Stimulated activated CD4-positive, alpha-beta T cell treated with anti-CD3 and anti-CD28 coated beads, Interleukin-4, amount 100 ng/mL, for 1 hour (primary cell): Measurements from ENCODE around the gene IGLL5.
A peak's percentile ranks its signal among the peaks of the same experiment; 100 is the strongest.

Source experiments
- DNase-seq: peaks from one replicate; pipeline ENCODE4 v3.0.0-alpha.2; 2020

The IGLL5 gene

DNA sequence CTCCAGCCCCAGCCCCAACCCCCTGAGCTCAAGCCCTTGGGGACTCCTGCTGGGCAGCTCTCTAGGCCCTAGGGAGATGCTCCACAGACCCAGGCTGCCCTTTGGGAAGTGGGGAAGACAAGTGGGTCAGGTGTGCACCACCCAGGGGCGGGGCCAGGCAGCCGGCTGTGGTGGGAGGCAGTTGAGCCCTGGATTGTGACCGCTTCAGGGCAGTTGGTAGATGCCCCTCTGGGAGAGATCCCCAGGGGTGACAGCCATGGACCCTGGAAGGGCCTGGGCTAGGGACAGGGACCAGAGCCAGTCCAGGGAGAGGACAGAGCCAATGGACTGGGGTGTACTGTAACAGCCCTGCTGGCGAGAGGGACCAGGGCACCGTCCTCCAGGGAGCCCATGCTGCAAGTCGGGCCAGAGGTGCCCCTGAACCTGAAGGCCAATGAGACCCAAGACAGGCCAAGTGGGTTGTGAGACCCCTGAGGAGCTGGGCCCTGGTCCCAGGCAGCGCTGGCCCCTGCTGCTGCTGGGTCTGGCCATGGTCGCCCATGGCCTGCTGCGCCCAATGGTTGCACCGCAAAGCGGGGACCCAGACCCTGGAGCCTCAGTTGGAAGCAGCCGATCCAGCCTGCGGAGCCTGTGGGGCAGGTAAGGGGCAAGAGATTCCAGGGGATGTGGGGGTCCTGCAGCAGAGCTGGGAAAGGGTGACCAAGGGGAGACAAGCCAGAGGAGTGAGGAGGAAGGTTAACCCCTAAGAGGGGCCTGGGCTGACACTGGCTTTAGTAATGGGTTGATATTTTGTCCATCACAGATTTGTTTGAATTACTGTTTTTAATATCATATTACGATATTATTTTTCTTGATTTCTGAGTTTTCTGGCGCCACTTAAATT, at the start of gene IGLL5:
Gene IGLL5 (plus strand): TSS at position 196 of the 883 bp plus-strand sequence. CDS start 238 bp downstream, at position 434.
- DNase-seq, result no peak

DNA sequence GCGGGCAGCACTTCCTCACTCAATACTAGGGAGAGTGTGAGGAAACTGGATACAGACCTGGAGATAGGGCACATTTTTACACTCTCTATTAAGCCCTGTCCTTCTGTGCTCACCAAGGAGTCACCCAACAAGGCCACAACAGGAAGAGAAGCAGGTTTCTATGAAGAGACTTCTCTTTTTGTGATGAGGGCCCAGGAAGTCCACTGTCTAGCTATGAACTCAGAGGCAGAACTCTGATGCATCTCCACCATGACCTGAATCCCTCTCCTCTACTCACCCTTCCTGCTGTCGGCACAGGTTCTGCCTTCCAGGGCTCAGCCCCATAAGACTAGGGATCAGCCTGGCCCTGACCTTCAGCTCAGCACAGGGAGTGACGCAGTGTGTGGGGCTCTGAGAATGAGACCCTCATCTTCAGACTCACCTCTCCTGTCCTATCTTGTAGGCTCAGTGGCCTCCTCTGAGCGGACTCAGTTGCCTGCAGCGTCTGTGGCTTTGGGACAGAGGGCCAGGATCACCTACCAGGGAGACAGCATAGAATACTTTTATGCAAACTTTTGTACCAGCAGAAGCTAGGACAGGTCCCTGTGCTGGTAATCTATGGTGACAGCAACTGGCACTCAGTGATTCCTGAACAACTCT, 49.3 kb upstream of the IGLL5 start:
- DNase-seq, result no peak

DNA sequence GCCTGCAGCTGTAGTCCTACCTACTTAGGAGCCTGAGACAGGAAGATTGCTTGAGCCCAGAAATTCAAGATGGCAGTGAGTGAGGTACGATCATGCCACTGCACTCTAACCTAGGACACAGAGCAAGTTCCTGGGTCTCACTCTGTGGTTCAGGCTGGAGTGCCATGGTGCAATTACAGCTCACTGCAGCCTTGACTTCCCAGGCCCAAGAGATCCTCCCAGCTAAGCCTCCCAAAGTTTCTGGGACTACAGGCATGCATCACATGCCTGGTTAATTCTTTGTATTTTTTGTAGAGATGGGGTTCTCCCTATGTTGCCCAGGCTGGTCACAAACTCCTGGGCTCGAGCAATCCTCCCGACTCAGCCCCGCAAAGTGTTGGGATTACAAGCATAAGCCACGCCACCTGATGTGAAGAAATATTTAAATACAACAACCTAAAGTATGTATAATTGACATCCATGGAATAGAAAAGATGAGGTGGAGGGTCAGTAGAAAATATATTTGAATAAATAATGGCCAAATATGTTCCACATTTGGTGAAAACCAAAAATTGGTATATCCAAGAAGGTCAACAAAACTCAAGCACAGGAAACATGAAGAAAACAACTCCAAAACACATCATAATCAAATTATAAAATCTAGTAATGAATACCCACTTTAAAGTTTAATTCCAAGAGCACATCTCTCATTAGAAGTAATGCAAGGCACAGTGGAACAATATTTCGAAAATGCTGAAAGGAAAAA, 47.9 kb upstream of the IGLL5 start:
- no peak for DNase-seq

DNA sequence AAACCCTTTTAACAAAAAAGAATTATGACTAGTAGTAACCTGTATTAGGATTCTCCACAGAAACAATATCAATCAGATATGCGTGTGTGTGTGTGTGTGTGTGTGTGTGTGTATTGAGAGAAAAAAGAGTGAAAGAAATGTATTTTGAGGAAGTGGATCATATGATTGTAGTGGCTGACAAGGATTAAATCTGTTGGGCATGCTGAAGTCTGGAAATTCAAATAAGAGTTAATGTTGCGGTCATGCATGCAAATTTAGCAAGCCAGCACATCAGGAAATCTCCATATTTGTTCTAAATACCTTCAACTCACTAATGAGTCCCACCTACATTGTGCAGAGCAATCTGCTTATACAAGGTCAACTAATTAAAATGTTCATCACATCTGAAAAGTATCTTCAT, 46.8 kb upstream of the IGLL5 start:
- no peak for DNase-seq

DNA sequence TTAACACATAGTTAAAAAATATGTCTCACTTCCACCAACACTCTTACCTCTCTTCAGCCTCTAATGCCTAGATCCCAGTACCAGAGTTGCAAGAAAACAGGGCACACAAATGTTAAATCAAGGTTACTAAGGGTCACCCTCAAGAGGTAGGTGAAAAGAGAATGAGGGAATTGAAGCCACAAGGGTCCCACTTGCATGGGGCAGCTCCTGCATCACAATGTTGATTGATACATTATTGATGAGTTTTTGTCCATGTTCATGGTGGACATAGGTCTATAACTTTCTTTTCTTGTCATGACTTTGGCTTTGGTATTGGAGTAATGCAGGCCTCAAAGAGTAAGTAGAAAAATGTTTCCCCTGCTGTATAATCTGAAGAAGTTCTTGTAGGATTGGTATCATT, 46.0 kb upstream of the IGLL5 start:
- DNase-seq, result no peak

DNA sequence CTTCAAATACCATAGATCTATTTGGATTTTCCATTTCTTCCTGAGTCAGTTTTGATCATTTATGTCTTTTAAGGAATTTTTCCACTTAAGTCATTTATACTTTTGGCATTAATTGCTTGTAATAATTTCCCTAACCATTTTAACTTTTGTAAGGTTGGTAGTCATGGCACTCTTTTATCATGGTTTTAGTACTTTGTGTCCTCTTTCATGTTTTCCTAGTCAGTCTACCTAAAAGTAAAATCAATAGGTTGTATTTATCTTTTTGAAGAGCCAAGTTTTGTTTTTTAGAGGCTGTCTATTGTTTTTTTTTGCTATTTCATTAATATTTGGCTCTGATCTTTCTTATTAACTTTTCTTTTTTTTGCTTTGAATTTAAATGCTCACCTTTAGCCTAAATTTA, 45.5 kb upstream of the IGLL5 start:
- no peak for DNase-seq

DNA sequence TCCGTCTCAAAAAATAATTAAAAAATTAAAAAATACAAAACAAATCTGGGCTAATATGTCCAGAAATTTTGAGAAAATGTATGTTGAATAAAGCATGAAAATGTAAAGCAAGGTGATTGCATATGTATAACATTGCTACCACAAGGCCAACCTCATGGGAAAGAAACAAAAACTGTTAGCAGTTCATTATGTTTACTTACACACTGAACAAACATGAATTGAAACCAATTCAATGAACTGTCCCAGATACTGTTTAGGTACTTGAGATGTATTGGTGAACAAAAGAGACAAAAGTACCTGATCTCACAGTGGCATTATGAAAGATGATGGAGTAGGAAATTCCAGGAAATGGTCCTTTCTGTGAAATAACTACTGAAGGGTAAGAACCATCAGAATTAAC, 43.8 kb upstream of the IGLL5 start:
- no peak for DNase-seq

DNA sequence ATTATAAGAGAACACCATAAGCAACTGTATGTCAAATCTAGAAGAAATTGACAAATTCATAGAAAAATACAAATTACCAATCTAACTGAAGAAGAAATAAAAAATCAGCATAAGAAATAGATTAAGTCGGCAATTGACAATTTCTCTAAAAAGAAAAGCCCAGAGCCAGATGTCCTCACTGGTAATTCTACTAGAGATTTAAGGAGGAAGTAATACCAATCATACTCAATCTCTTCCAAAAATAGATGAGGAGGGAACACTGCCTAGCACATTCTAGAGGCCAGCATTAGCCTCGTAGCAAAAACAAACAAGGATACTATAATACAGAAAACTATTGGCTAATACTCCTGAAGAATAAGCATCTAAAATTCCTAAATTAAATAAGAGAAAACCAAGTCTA, 40.4 kb upstream of the IGLL5 start:
- no peak for DNase-seq

DNA sequence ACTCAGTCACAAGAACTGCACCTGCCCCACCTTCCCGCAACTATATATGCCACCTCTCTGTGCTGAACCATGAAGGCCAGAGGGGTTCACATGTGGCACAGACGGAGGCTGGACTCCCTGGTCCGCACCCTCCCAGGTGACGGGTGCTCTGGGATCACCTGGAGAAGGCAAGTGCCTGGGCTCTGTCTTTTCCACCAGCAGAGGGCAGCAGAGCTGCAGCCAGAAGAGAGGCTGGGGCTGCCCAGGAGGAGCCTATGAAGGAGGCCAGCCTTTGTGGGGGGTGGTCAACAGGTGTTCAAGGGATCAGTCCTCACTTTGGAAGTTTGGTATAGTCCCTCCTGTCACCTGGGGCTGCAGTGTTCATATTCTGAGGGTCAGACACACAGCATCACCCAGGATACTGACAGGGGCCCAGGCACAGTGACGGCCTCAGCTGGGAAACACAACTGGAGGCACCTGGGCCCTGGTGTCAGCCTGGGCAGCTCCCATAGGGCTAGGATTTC, 39.2 kb upstream of the IGLL5 start:
- peak; percentile 66 for DNase-seq

DNA sequence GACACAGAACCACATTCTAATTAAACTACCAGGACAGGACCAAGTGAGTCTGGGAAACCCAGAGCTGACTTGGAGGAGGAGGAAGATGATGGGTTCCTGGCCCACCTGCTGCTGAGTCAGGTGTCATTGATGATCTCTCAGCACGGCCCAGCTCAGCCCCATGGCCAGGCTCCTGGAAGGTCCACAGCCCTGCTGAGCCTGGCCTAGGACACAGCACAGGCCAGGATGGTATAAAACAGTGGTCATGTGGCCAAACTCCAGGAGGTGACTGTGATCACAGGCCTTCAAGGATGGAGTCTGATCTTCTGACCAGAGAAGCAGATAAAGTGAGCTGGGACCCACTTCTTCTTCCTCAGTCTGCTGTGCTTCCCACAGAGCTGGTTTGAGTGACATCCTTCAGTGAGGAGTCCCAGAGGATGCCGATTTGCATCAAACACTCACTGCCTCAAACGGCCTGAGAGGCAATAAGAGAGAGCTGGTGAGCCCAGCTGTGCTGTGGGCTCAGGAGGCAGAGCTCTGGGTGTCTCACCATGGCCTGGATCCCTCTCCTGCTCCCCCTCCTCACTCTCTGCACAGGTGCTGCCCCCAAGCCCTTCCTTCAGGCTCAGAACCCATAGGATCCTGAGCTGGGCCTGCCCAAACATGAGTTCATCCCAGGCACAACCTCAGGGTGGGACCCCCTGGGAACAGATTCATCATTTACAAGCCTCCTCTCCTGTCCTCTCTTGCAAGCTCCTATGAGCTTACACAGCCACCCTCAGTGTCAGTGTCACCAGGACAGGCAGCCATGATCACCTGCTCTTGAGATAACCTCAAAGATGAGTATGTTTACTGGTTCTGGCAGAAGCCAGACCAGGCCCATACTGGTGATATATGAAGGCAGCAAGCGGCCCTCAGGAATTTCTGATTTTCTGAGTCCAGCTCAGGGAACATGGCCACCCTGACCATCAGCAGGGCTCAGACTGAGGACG, 37.7 kb upstream of the IGLL5 start:
- no peak for DNase-seq

DNA sequence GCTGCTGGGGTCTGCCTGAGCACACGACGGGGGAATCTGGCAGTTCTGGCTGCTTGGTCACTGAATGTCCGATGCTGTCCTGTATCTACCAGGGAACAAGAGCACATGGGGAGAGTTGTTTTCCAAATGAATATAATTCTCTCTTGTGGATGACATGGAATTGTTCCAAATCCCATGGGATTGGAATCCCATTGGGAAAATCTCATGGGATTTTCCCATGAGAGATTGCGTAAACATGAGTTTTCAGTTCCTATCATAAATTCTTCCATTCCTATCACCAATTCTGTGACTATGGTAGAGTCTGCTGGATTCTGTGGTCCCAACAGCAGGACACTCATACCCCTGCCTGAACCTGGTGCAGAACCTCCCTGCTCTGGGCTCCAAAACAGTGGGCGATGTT, 35.6 kb upstream of the IGLL5 start:
- no peak for DNase-seq

DNA sequence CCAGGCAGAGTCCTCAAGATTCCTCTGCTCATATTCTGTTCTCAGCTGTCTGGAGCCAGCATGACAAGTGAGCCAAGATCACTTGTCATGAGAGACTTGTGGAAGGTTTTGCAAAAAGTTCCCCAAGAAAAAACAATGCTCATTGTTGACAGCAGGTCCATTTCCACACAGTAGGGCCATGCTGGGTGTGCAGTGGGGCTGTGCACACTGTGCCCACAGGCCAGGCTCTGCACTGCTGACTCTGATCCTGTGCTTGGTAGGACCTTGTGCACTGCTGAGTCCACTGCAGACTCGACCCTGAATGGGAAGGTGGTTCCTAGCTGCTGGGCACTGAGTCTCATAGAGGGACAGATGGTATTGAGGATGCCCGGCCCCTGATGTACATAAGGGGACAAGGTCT, 33.9 kb upstream of the IGLL5 start:
- no peak for DNase-seq

DNA sequence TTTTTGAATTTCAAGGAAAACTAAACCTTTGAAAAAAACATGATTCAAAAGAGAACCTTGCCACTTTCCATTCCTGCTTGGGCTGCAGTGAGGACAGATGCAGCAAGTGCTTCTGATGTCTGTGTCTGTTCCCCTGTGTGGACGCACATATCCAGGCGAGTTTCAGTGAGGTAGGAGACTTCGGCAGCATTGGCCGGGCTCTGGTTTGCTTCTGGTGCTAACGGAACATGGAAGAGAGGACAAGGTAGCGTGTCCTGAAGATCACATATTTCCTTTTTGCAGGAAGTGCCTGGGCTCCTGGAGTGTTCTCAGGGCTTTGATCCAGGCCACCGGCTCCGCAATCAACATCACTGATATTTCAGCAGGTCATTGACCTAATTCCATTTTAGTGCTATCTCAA, 33.1 kb upstream of the IGLL5 start:
- DNase-seq, result no peak

DNA sequence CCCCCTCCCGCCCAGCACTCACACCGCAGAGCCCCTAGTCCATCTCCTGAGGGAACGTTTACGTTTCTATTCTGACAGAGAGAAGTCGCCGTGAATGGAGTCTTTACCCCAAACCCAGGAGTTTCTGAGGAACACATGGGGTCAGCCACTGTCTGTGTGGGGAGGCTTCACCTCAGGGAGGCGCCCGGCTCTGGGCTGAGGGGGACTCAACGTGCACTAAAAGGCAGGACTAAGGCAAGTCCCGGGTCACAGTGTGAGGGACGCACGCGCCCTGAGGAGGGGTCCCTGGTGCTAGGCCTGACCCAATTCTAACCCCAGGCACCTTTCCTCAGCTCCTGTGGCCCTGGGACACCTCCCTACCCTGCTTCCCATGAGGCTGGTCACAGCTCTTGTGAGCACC, 32.5 kb upstream of the IGLL5 start:
- no peak for DNase-seq

DNA sequence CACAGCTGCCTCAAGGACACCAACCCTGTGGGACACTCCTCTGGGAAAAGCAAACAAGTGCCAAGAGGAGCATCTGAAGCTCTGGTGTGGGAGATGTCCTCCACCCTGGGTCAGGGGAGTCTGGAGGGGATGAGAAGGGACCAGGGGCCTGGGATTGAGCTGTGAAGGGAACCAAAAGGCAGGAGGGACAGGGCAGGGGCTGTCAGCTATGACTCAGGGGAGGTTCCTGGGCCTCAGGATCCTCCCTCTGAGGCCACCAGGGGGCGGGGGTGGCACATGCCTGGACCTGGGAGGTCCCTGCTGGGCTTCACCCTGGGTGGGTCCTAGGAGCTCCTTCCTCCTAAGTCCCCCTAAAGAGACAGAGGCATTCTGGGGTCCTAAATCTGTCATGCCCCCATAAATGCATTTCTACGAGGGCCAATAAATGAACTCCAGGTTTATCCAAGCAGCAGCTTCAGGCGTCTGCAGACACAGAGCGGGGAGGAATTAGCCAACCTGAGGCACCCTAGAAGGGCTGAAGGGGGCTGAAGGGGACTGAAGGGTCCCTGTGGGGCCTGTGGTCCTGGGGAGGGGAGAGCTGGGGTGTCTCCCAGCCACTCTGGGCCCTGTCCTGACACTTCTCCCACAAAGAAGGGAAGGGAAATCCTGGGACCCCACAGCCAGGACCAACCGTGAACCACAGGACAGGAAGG, 31.9 kb upstream of the IGLL5 start:
- peak; percentile 27 for DNase-seq

DNA sequence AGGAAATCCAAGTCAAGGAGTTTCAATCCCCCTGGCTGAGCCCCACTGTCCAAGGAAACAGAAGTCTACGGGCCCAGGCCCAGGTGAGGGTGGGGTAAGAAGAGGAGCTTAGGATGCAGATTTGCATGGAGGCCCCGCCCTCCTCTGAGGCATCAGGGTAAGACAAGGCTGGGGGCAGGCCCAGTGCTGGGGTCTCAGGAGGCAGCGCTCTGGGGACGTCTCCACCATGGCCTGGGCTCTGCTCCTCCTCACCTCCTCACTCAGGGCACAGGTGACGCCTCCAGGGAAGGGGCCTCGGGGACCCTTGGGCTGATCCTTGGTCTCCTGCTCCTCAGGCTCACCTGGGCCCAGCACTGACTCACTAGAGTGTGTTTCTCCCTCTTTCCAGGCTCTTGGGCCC, 31.3 kb upstream of the IGLL5 start:
- DNase-seq, result no peak

DNA sequence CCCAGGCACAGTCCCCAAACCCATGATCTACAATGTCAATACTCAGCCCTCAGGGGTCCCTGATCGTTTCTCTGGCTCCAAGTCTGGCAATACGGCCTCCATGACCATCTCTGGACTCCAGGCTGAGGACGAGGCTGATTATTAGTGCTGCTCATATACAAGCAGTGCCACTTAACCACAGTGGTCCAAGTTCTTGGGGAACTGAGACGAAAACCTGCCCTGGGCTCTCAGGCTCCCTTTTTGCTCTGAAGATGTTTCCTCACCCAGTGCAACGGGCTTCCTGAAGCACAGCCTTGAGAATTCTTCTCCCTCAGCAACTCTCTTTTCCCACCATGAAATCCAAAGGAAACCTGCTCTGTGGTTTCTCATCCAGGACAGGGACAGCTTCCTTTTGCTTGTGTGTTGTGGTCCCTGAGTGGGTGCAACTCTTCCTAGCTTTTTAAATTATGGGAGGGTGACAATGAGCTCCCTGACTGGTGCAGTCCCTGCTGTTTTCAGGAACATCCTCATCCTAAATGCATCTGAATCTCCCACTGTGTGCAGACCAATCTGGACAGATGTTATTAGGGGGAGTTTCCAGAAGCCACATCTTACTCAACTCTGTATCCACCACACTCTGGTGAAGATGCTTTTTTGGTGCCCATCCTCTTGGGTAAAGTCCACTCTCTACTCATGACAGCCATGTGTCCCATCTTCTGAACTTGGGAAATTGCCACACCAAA, 30.6 kb upstream of the IGLL5 start:
- DNase-seq, result no peak

DNA sequence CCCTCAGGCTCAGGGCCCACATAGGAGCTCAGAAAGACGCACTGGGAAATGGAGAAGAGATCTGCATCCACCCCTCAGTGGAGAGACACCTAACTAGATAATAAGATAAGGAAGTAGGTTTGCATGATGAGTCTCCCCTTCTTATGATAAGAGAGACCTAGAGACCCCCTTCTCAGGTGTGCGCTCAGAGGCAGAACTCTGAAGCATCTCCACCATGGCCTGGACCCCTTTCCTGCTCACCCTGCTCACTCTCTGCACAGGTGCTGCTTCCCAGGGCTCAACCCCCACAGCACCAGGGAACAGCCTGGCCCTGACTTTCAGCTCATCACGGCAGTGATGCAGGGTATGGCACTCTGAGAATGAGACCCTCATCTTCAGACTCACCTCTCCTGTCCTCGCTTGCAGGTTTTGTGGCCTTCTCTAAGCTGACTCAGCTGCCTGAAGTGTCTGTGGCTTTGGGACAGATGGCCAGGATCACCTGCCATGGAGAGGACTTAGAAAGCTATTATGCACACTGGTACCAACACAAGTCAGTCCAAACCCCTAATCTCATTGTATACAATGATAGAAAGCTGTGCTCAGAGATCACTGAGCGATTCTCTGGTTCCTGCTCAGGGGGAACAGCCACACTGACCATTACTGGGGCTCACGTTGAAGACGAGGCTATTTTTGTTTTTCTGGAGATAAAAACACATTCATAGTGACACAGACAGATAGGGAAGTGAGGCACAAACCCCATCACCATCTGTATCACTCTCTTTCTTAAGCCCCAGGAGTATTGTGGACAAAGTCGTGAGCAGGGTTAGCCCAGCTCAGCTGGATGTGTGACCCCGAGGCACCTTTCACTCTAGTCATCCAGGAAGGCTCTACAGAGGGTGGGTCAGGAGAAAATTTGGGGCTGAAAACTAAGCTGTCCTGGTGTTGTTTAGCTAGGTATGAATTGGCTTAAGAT, 29.7 kb upstream of the IGLL5 start:
- DNase-seq, result no peak

DNA sequence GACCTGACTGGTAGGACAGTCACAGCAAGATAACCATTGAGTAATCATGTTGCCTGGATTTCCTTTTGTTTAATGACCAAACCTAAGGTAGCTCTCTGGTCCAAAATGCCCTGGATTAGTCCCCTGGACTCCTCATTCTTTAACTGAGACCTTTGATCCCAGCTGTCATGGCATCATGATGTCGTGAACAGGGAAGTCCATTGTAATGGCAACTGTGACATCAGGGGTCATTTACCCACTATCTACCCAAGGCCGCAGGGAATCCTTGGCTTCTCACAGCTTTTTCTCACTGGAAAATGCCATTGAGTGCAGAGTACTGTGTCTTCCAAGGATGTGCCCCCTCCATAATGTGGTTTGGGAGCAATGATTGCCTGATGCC, 29.1 kb upstream of the IGLL5 start:
- no peak for DNase-seq

DNA sequence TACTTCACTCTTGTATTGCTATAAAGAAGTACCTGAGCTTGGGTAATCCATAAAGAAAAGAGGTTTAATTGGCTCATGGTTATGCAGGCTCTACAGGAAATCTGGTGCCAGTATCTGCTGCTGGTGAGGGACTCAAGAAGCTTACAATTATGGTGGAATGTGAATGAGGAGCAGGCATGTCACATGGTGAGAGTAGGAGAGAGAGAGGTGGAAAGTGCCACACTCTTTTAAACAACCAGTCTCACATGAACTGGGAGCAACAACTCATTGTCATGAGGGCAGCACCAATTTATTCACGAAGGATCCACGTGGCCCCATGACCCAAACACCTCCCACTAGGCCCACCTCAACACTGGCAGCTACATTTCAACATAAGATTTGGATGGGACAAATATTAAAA, 24.6 kb upstream of the IGLL5 start:
- no peak for DNase-seq
